Prostate gland (tissue), 2 donors: Measurements from ENCODE around the gene ENTPD3.

Source experiments
- CTCF ChIP-seq, 4 experiments: fragments of 200-600 bp in 2 of 4; fragments of 450-650 bp in 2 of 4; sonication (generic) in 2 of 4; IDR thresholded peaks; 1 replicate in 3 of 4; 2 replicates in 1 of 4; pipeline ENCODE4 v1.5.1; 2016 to 2019; ENCODE audit warnings: antibody characterized with exemption in 4 of 4, mild to moderate bottlenecking in 2 of 4, moderate library complexity in 2 of 4
- POLR2A ChIP-seq: fragments of 450-650 bp; IDR thresholded peaks from one replicate; pipeline ENCODE4 v1.6.1; 2016; ENCODE audit warnings: antibody characterized with exemption, mild to moderate bottlenecking
- POLR2AphosphoS5 ChIP-seq: sonication (generic); formaldehyde crosslinking; IDR thresholded peaks from one replicate; pipeline ENCODE4 v1.6.1; 2017; ENCODE audit warnings: antibody characterized with exemption

GRCh38 chr3:40386213-40386612, 771 bp upstream of the ENTPD3 start:
- TF ChIP-seq CTCF (IDR thresholded peaks at IDR 0.05) (no peak), POLR2AphosphoS5 (no peak), POLR2A (no peak)
